ENCODE results near the gene CTNNBIP1. TPM values are rescaled to one million over a fixed set of nuclear protein-coding genes. Genes with fewer than 3 reads are reported as not detected.

Gene CTNNBIP1
- total RNA-seq, 1 experiment from 2014 or later = 31.4 TPM

DNA sequence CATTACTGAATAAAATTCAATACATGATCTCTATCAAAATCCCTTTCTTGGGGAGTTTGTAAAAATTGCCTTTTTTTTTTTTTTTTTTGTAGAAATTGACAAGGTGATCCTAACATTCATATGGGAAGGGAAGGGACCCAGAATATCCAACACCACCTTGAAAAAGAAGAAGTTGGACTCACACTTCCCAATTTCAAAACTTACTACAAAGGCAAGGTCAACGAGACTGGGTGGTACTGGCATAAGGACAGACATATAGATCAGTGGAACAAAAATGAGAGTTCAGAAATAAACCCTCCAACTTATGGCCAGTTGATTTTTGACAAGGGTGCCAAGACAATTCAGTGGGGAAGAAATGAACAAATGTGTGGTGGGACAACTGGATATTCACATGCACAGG is 54.9 kb downstream of the CTNNBIP1 start:
- ChIA-PET CTCF (interaction anchor here (0.6 to 1.0 kb wide), 3 partner anchors 13 to 229 kb away, joined by 3 read pairs; no protein-coding TSS in a partner anchor), POLR2A (no interaction called here)
- peaks cover 5% of the 10 kb centered on the region for H3K36me3 Mint-ChIP-seq (ENCODE audit: insufficient read depth, unreplicated experiment)
- H3K4me3 Mint-ChIP-seq (ENCODE audit: unreplicated experiment) = no peak overlapping the region
- no peaks in the 10 kb centered on the region for H3K9me3 Mint-ChIP-seq (ENCODE audit: unreplicated experiment)
- no TSS peak for BruUV-seq (replicated peaks)
- intact Hi-C loops (cut with micrococcal nuclease) = no loop called here
- H3K27me3 Mint-ChIP-seq (ENCODE audit: insufficient read depth, unreplicated experiment) = no peaks in the 10 kb centered on the region
- H3K27ac Mint-ChIP-seq (ENCODE audit: low read depth, unreplicated experiment) = no peak overlapping the region
- DNase-seq (ENCODE audit: unreplicated experiment) = no peak
- TF ChIP-seq, protein P1, sequence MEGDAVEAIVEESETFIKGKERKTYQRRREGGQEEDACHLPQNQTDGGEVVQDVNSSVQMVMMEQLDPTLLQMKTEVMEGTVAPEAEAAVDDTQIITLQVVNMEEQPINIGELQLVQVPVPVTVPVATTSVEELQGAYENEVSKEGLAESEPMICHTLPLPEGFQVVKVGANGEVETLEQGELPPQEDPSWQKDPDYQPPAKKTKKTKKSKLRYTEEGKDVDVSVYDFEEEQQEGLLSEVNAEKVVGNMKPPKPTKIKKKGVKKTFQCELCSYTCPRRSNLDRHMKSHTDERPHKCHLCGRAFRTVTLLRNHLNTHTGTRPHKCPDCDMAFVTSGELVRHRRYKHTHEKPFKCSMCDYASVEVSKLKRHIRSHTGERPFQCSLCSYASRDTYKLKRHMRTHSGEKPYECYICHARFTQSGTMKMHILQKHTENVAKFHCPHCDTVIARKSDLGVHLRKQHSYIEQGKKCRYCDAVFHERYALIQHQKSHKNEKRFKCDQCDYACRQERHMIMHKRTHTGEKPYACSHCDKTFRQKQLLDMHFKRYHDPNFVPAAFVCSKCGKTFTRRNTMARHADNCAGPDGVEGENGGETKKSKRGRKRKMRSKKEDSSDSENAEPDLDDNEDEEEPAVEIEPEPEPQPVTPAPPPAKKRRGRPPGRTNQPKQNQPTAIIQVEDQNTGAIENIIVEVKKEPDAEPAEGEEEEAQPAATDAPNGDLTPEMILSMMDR (IDR thresholded peaks at IDR 0.05; ENCODE audit: unreplicated experiment) = no peak
- peaks cover 4% of the 10 kb centered on the region for H3K4me1 Mint-ChIP-seq (ENCODE audit: insufficient read depth, unreplicated experiment)

DNA sequence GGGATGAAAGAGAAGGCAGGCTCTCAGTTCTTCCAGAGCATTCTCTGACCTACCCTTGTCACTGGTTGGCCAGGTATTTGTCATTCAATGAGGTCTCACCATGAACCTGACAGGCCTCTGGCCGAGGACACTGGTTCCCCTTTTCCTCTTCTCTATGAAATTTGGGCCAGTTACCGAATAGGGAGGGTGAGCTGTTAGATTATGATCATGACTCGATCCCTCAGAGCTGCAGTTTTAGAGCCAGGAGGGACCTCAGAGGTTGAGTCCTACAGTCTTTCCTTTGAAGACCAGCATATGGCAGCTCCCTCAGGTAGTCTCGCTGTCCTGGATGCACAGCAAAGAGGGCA is 56.8 kb downstream of the CTNNBIP1 start:
- H3K27ac Mint-ChIP-seq (ENCODE audit: low read depth, unreplicated experiment) = no peak overlapping the region
- peaks cover 4% of the 10 kb centered on the region for H3K4me1 Mint-ChIP-seq (ENCODE audit: insufficient read depth, unreplicated experiment)
- CTCF ChIA-PET = interaction anchor here (0.6 to 1.8 kb wide), 5 partner anchors 18 to 224 kb away, joined by 3 to 7 read pairs (median 3); no protein-coding TSS in a partner anchor
- POLR2A ChIA-PET = interaction anchor here (1.4 to 1.5 kb wide), 2 partner anchors 69 to 87 kb away, joined by 4 to 9 read pairs; no protein-coding TSS in a partner anchor
- no peaks in the 10 kb centered on the region for H3K27me3 Mint-ChIP-seq (ENCODE audit: insufficient read depth, unreplicated experiment)
- no peaks in the 10 kb centered on the region for H3K9me3 Mint-ChIP-seq (ENCODE audit: unreplicated experiment)
- peaks cover 5% of the 10 kb centered on the region for H3K36me3 Mint-ChIP-seq (ENCODE audit: insufficient read depth, unreplicated experiment)
- TF ChIP-seq, protein P1 (IDR thresholded peaks at IDR 0.05; ENCODE audit: unreplicated experiment) = no peak
- BruUV-seq (replicated peaks) = no TSS peak
- no peak overlapping the region for H3K4me3 Mint-ChIP-seq (ENCODE audit: unreplicated experiment)
- no peak for DNase-seq (ENCODE audit: unreplicated experiment)
- intact Hi-C loops (cut with micrococcal nuclease) = no loop called here

DNA sequence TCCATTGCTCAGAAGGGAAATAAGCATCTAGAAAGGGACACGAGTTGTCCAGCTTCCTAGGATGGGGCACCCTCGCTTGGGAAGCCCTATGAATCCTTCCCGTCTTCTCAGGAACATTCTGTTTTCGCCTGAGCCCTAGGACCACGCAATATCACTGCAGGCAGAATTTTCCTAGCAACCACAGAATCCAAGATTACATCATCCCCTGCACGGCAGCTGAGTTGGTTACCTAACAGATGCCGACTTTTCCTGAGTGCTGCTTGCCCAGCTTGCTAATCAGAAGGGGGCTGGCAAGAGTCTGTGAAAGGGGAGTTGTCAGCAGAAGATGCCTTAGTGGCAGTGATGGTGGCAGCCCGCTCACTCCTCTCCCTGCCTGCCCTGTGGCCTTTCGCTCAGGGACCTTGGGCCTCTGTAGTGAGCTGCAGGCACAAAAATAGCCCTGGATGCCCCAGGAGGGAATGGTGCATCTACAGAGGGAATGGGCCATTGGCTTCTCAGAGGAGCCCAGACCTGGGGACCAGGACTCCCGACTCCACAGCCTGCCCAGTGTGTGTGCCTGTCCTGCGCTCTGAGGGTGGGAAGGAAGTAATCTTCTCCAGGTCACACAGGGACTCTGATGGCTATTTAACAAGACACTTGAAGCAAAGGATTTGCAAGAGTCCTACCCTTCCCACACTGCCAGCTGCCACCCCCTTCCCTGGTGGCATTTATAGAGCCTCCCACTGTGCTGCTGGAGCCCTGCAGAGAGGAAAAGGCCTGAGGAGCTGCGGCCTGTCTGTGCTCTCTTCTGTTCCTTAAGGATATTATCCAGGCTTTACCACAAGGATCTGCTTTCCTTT is 57.4 kb downstream of the CTNNBIP1 start:
- no TSS peak for BruUV-seq (replicated peaks)
- peaks cover 4% of the 10 kb centered on the region for H3K4me1 Mint-ChIP-seq (ENCODE audit: insufficient read depth, unreplicated experiment)
- DNase-seq (ENCODE audit: unreplicated experiment) = peak; percentile 85
- H3K27ac Mint-ChIP-seq (ENCODE audit: low read depth, unreplicated experiment) = peak overlapping the region; percentile 70
- TF ChIP-seq, protein P1 (IDR thresholded peaks at IDR 0.05; ENCODE audit: unreplicated experiment) = no peak
- peaks cover 5% of the 10 kb centered on the region for H3K36me3 Mint-ChIP-seq (ENCODE audit: insufficient read depth, unreplicated experiment)
- ChIA-PET POLR2A (interaction anchor here (0.7 to 1.9 kb wide), 8 partner anchors 8 to 208 kb away, joined by 3 to 11 read pairs (median 6); no protein-coding TSS in a partner anchor), CTCF (interaction anchor here (0.5 to 1.8 kb wide), 9 partner anchors 10 to 224 kb away, joined by 3 to 7 read pairs (median 3); no protein-coding TSS in a partner anchor)
- no peaks in the 10 kb centered on the region for H3K9me3 Mint-ChIP-seq (ENCODE audit: unreplicated experiment)
- intact Hi-C loops (cut with micrococcal nuclease) = no loop called here
- H3K4me3 Mint-ChIP-seq (ENCODE audit: unreplicated experiment) = no peak overlapping the region
- H3K27me3 Mint-ChIP-seq (ENCODE audit: insufficient read depth, unreplicated experiment) = no peaks in the 10 kb centered on the region

DNA sequence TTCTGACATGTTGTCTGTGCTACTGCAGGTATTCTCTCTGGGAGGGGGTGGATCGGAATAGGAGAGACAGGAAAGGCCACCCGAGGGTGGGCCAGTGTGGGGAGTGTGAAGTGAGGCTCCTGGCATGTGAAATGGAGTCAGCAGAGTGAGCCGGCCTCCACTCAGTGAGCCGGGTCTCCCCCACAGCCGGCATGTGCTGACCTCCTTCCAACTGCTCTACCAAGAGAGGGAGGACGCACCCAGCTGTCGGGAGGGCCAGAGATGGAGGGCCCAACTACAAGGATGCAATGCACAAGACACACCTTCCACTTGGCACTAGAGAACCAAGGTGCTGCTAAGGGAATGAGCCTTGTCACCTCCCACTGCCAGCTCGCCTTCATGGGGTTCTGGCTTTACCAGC is 58.1 kb downstream of the CTNNBIP1 start:
- Mint-ChIP-seq H3K27ac (ENCODE audit: low read depth, unreplicated experiment) (peak overlapping the region; percentile 70), H3K27me3 (ENCODE audit: insufficient read depth, unreplicated experiment) (no peaks in the 10 kb centered on the region), H3K4me3 (ENCODE audit: unreplicated experiment) (no peak overlapping the region), H3K36me3 (ENCODE audit: insufficient read depth, unreplicated experiment) (peaks cover 5% of the 10 kb centered on the region), H3K4me1 (ENCODE audit: insufficient read depth, unreplicated experiment) (peaks cover 4% of the 10 kb centered on the region), H3K9me3 (ENCODE audit: unreplicated experiment) (no peaks in the 10 kb centered on the region)
- POLR2A ChIA-PET = interaction anchor here (0.7 to 1.9 kb wide), 8 partner anchors 9 to 207 kb away, joined by 3 to 11 read pairs (median 6); no protein-coding TSS in a partner anchor
- no TSS peak for BruUV-seq (replicated peaks)
- TF ChIP-seq, protein P1 (IDR thresholded peaks at IDR 0.05; ENCODE audit: unreplicated experiment) = no peak
- intact Hi-C loops (cut with micrococcal nuclease) = no loop called here
- CTCF ChIA-PET = interaction anchor here (0.7 to 1.8 kb wide), 6 partner anchors 9 to 90 kb away, joined by 3 to 7 read pairs (median 4); no protein-coding TSS in a partner anchor
- no peak for DNase-seq (ENCODE audit: unreplicated experiment)

Data from MCF 10A (cell line).